ENCODE results near the gene TM2D3.

DNA sequence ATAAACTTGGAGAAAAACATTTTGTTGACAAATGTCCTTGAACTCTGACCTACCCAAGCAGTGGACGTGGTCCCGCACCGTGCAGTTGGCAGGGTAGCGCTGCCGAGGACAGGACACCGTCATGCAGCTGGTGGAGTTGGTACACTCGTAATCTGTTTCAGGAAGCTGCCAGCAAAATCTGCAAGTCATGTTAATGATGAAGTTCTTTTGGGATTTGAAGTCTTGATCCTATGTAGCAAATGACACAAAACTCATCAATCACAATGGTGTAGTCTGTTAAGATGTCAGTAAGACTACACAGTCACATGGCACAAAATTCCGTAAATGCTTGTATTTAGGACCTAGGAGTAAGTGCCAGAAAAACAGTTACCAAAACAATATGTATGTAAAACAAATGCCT is 5.5 kb downstream of the TM2D3 start:
- no peak for TF ChIP-seq CTCF (IDR thresholded peaks at IDR 0.05)
- no peak for TF ChIP-seq EZH2 (IDR thresholded peaks at IDR 0.05; ENCODE audit: borderline replicate concordance, insufficient read depth, low read depth, low read length, poor library complexity, severe bottlenecking)

All from B cell (primary cell).